Naive thymus-derived CD4-positive, alpha-beta T cell (primary cell): ENCODE results near the gene KLHL6. TPM values are rescaled to one million over a fixed set of nuclear protein-coding genes. Genes with fewer than 3 reads are reported as not detected.

ENCODE experiments used
- ATAC-seq: fragments of 150-1000 bp; cut with Tn5 transposase; 2 replicates; pipeline ENCODE4 v1.10.0; 2021; ENCODE audit warnings: mild to moderate bottlenecking, moderate library complexity
- CTCF ChIA-PET: fragments of 350-600 bp; sonication (Branson Sonifier 250); formaldehyde crosslinking; loops from one replicate; lab custom pipeline; 2021; ENCODE audit warnings: antibody characterized with exemption; lab: Charles Lee
- POLR2A ChIA-PET: fragments of 350-600 bp; sonication (Branson Sonifier 250); formaldehyde crosslinking; loops from one replicate; lab custom pipeline; 2021; ENCODE audit warnings: antibody characterized with exemption, inconsistent platforms; lab: Charles Lee
- DNase-seq, 9 donors: peaks; one replicate each; pipeline versions ENCODE4 v3.0.0 to v3.0.0-alpha.2; 2020 to 2022; ENCODE audit warnings: mixed read lengths in 1 of 9
- H3K27ac ChIP-seq: one replicate; pipeline ENCODE4 v1.7.0; 2013; ENCODE audit warnings: mild to moderate bottlenecking, low read depth, low read length, moderate library complexity
- H3K27me3 ChIP-seq, 2 donors: one replicate each; pipeline ENCODE4 v1.7.0; 2013; ENCODE audit warnings: low read length in 2 of 2, mild to moderate bottlenecking in 2 of 2, moderate library complexity in 2 of 2; ENCODE audit not compliant: control insufficient read depth in 2 of 2, insufficient read depth in 2 of 2
- H3K36me3 ChIP-seq, 3 experiments: 1 replicate in 2 of 3; 2 replicates in 1 of 3; pipeline ENCODE4 v1.7.0; 2013; ENCODE audit warnings: low read length in 3 of 3, mild to moderate bottlenecking in 3 of 3, moderate library complexity in 1 of 3; ENCODE audit not compliant: insufficient read depth in 3 of 3, control insufficient read depth in 2 of 3
- H3K4me1 ChIP-seq, 2 donors: one replicate each; pipeline ENCODE4 v1.7.0; 2013; ENCODE audit warnings: low read length in 2 of 2, mild to moderate bottlenecking in 2 of 2, moderate library complexity in 1 of 2; ENCODE audit not compliant: control insufficient read depth in 2 of 2, insufficient read depth in 2 of 2
- H3K4me3 ChIP-seq: 2 replicates; pipeline ENCODE4 v1.7.0; 2013; ENCODE audit warnings: mild to moderate bottlenecking, low read length
- H3K9me3 ChIP-seq, 3 experiments: 1 replicate in 2 of 3; 2 replicates in 1 of 3; pipeline ENCODE4 v1.7.0; 2013; ENCODE audit warnings: low read length in 3 of 3; ENCODE audit not compliant: control insufficient read depth in 2 of 3
- H3K27ac Mint-ChIP-seq, 9 donors: one replicate each; pipeline ENCODE4 v1.8.0; 2020 to 2022; ENCODE audit warnings: mixed read lengths in 9 of 9, mild to moderate bottlenecking in 8 of 9, moderate library complexity in 5 of 9, inconsistent platforms in 2 of 9
- H3K27me3 Mint-ChIP-seq, 5 donors: one replicate each; pipeline ENCODE4 v1.8.0; 2021 to 2022; ENCODE audit warnings: mixed read lengths in 5 of 5, mild to moderate bottlenecking in 1 of 5
- H3K36me3 Mint-ChIP-seq, 5 donors: one replicate each; pipeline ENCODE4 v1.8.0; 2020 to 2022; ENCODE audit warnings: mixed read lengths in 5 of 5, mild to moderate bottlenecking in 3 of 5, inconsistent platforms in 1 of 5
- H3K4me1 Mint-ChIP-seq, 7 donors: one replicate each; pipeline ENCODE4 v1.8.0; 2020 to 2022; ENCODE audit warnings: mixed read lengths in 7 of 7, mild to moderate bottlenecking in 3 of 7, inconsistent platforms in 1 of 7
- H3K4me3 Mint-ChIP-seq, 10 donors: one replicate each; pipeline ENCODE4 v1.8.0; 2020 to 2022; ENCODE audit warnings: mild to moderate bottlenecking in 10 of 10, mixed read lengths in 10 of 10, moderate library complexity in 6 of 10, inconsistent platforms in 2 of 10
- H3K9me3 Mint-ChIP-seq, 11 donors: one replicate each; pipeline ENCODE4 v1.8.0; 2020 to 2022; ENCODE audit warnings: mixed read lengths in 11 of 11, mild to moderate bottlenecking in 4 of 11, inconsistent platforms in 1 of 11, moderate library complexity in 1 of 11
- intact Hi-C, 2 donors: fragments of 100-400 bp; cut with micrococcal nuclease; formaldehyde crosslinking; loops; one replicate each; pipeline ENCODE4 v1.15.1; 2023
- polyA plus RNA-seq, 2 donors: library from polyadenylated mRNA; unstranded; fragments of 300-500 nt; fragmentation: Illumina TruSeq; gene quantifications; one replicate each; pipeline ENCODE4 v1.2.3, GENCODE V29; 2021
- total RNA-seq, 6 experiments: library from RNA in 5 of 6; stranded (reverse) in 5 of 6; gene quantifications; 1 replicate in 5 of 6; 2 replicates in 1 of 6; pipeline ENCODE4 v1.2.3 and lab custom pipeline; 2021 to 2026

Gene KLHL6
- total and polyA plus RNA-seq, 7 experiments from 2014 or later, result 25.8 to 72.9 (median 38.7) TPM

DNA sequence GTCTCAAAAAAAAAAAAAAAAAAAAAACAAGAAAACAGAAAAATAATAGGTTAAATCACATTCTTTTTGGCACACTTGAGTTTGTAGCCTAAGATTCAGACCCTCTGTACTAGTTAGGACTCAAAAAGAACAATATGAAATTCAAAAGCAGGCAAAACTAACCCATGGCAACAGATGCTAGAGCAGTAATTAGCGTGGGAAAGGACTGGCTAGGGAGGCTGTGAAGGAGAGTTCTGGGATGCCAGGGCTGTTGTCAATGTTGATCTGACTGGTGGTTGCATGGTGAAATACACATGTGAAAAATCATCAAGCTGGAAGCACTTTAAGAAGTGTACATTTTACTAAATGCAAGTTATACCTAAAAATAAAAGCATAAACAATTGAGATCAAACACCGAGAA is 35.6 kb downstream of the KLHL6 start:
- no peak overlapping the region for H3K27ac ChIP-seq
- ATAC-seq, result no peak
- Mint-ChIP-seq H3K4me1 (peaks cover 42 to 78% (median 63%) of the 10 kb centered on the region in 7 donors), H3K36me3 (peaks cover 4 to 51% (median 37%) of the 10 kb centered on the region in 5 donors), H3K9me3 (no peaks in the 10 kb centered on the region), H3K27ac (peak overlapping the region in 8 of 9 donors; percentile 7 to 86 (median 60)), H3K4me3 (peak overlapping the region in 1 of 10 donors; percentile 3), H3K27me3 (no peaks in the 10 kb centered on the region)
- no peaks in the 10 kb centered on the region for H3K27me3 ChIP-seq
- H3K4me1 ChIP-seq, result peaks cover 23 to 41% of the 10 kb centered on the region in 2 donors
- no peaks in the 10 kb centered on the region for H3K9me3 ChIP-seq
- DNase-seq, result no peak
- intact Hi-C loops, result loop anchor here in 1 of 2 donors (5.0 kb wide), 1 partner anchor 177 kb away; the partner anchor contains the start of gene YEATS2
- POLR2A ChIA-PET, result no interaction called here
- no peak overlapping the region for H3K4me3 ChIP-seq
- CTCF ChIA-PET, result no interaction called here
- H3K36me3 ChIP-seq, result peaks cover 0 to 33% (median 3%) of the 10 kb centered on the region in 3 experiments

DNA sequence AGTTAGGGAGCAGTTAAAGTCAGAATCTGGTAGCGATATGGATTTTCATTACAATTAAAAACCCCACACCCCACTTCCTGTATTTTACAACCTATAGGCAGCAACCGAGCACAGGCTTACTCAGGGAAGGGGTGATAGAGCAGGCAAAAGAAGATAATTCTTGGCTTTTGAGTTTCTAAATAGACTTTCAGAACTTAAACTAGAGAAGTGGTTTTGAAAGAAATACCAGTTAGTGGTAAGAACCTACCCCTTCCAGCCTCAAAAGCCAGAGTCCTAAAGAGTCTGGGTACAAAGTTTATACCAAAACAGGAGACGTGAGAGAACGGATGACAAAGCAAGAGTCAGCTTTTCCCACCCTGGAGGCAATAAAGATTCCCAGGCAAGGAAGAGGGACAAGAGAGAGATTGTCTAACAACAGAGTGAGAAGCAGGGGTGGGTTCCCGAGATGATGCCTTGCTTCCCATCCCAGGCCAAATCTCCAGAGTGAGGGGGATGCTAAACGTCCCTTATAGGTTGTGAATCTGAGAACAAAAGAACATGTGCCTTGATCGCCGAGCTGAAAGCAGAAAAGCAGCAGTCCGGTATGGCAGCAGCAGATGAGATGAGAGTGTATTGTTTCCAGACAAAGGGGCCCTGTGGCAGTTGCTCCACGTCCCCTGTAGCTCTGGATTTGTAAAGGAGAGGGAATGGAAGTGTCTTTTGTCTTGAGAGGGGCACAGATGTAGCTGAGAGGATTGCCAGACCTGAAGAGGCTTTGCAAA is 36.8 kb downstream of the KLHL6 start:
- peaks cover 0 to 49% (median 35%) of the 10 kb centered on the region in 5 donors for H3K36me3 Mint-ChIP-seq

DNA sequence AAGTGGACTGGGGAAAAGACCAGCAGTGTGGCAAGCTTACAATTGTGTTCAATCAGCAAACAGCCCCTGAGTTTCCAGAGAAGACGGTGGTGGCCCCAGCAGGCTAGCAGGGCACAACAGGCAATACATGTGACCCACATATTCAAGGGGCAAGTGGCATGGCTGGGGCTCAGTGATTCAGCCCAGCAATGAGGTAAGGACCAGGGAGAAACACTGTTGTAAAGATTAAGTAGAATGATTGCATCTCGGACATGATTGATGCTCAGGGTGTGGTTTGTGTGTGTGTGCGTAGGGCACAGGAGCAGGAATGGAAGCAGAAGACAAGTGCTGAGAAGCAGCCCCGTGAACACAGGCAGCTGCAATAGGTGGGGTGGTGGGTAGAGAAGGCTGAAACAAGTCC is 37.9 kb downstream of the KLHL6 start:
- Histone ChIP-seq H3K9me3 (no peaks in the 10 kb centered on the region), H3K4me3 (no peak overlapping the region), H3K4me1 (peaks cover 32 to 54% of the 10 kb centered on the region in 2 donors), H3K27ac (peak overlapping the region; percentile 35), H3K27me3 (no peaks in the 10 kb centered on the region), H3K36me3 (peaks cover 0 to 10% (median 3%) of the 10 kb centered on the region in 3 experiments)
- POLR2A ChIA-PET, result interaction anchor here (0.7 to 1.9 kb wide), 4 partner anchors 9 to 167 kb away, joined by 3 to 6 read pairs (median 4); no protein-coding TSS in a partner anchor
- intact Hi-C loops, result loop anchor here (1.0 to 5.0 kb wide), 5 partner anchors 10 to 180 kb away; partner anchors contain the start of gene YEATS2 (in 1 of the 2)
- peak overlapping the region; percentile 4 to 94 (median 81) for H3K27ac Mint-ChIP-seq
- DNase-seq (no peak), ATAC-seq (no peak)
- peaks cover 62 to 89% (median 85%) of the 10 kb centered on the region in 7 donors for H3K4me1 Mint-ChIP-seq
- H3K4me3 Mint-ChIP-seq, result peak overlapping the region; percentile 34 to 77 (median 60)
- CTCF ChIA-PET, result interaction anchor here (0.8 to 1.0 kb wide), 2 partner anchors 13 to 20 kb away, joined by 3 to 4 read pairs; no protein-coding TSS in a partner anchor
- H3K27me3 Mint-ChIP-seq, result no peaks in the 10 kb centered on the region
- H3K36me3 Mint-ChIP-seq, result peaks cover 0 to 39% (median 28%) of the 10 kb centered on the region in 5 donors
- peaks cover 0 to 2% (median 0%) of the 10 kb centered on the region in 11 donors for H3K9me3 Mint-ChIP-seq

More for the DNA sequence above, 36.8 kb downstream of the KLHL6 start:
- no peaks in the 10 kb centered on the region for H3K27me3 Mint-ChIP-seq
- peak overlapping the region in 9 of 10 donors; percentile 14 to 77 (median 41) for H3K4me3 Mint-ChIP-seq
- Histone ChIP-seq H3K4me3 (no peak overlapping the region), H3K27ac (peak overlapping the region; percentile 35), H3K36me3 (peaks cover 0 to 21% (median 3%) of the 10 kb centered on the region in 3 experiments), H3K27me3 (no peaks in the 10 kb centered on the region), H3K4me1 (peaks cover 29 to 51% of the 10 kb centered on the region in 2 donors), H3K9me3 (no peaks in the 10 kb centered on the region)
- ChIA-PET POLR2A (interaction anchor here (0.7 kb wide), 1 partner anchor 166 kb away, joined by 3 read pairs; no protein-coding TSS in a partner anchor), CTCF (interaction anchor here (1.0 to 1.1 kb wide), 2 partner anchors 21 to 42 kb away, joined by 3 to 4 read pairs; no protein-coding TSS in a partner anchor)
- peak overlapping the region; percentile 48 to 94 (median 81) for H3K27ac Mint-ChIP-seq
- ATAC-seq (no peak), DNase-seq (no peak)
- intact Hi-C loops, result loop anchor here in 1 of 2 donors (1.0 to 5.0 kb wide), 2 partner anchors 9 to 179 kb away; partner anchors contain the start of gene YEATS2
- H3K9me3 Mint-ChIP-seq, result peaks cover 0 to 2% (median 0%) of the 10 kb centered on the region in 11 donors
- H3K4me1 Mint-ChIP-seq, result peaks cover 54 to 87% (median 75%) of the 10 kb centered on the region in 7 donors

DNA sequence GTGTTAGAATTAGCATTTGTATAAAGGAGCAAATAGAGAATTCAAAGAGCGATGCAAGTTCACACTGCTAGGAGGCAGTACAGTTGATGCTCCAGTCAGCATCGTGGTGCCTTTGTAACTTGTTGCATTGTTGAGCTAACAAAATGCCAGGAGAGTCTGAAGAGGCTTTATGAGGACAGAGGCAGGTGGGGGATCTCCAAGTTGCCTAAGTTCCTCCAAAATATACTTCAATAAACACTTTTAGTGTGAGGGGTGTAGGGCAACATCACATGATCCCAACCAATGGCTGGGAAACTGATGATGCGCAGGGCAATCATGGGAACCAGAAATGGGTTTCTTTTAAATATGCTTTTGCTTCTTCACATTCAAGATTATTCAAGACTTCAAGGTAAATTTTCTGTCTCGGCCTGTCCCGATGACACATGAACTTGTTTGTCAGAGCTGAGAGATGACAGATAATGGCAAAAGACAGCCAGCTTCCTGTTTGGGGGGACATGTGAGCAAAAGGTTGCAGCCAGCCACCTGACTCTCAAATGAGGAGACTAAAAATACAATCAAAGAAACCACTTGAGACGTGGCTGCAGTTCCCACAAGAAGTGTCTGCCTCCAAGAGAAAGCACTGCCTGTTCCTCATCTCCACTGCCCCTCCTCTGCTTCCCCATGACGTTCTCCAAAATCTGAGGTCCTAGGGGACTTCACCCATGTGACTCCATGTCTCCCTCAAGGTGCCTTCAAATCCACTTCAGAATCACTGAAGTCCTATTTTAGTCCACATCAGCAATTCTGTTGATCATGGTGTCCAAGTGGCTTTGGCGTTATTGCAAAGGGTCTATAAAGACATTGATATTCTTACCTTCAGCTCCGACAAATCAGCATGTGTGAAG is 39.3 kb downstream of the KLHL6 start:
- H3K9me3 Mint-ChIP-seq, result peaks cover 0 to 2% (median 0%) of the 10 kb centered on the region in 11 donors
- H3K27ac Mint-ChIP-seq, result peak overlapping the region; percentile 77 to 94 (median 89)
- no peaks in the 10 kb centered on the region for H3K27me3 ChIP-seq
- peaks cover 0 to 37% (median 28%) of the 10 kb centered on the region in 5 donors for H3K36me3 Mint-ChIP-seq
- CTCF ChIA-PET, result interaction anchor here (0.7 kb wide), 2 partner anchors 23 to 61 kb away, joined by 3 to 5 read pairs; no protein-coding TSS in a partner anchor
- H3K27me3 Mint-ChIP-seq, result no peaks in the 10 kb centered on the region
- peak overlapping the region; percentile 8 for H3K4me3 ChIP-seq
- H3K9me3 ChIP-seq, result no peaks in the 10 kb centered on the region
- H3K36me3 ChIP-seq, result peaks cover 0 to 3% (median 2%) of the 10 kb centered on the region in 3 experiments
- DNase-seq (peak in 8 of 9 donors; percentile 34 to 90 (median 77)), ATAC-seq (peak; percentile 80)
- POLR2A ChIA-PET, result interaction anchor here (0.7 to 1.9 kb wide), 7 partner anchors 11 to 120 kb away, joined by 3 to 6 read pairs (median 4); partner anchors contain the start of gene KLHL6
- H3K4me3 Mint-ChIP-seq, result peak overlapping the region; percentile 39 to 84 (median 68)
- intact Hi-C loops, result loop anchor here (1.0 to 5.0 kb wide), 7 partner anchors 15 to 181 kb away; partner anchors contain the start of genes KLHL6 (in 2 of the 2), KLHL24 (in 1 of the 2) and YEATS2 (in 1 of the 2)
- H3K4me1 Mint-ChIP-seq, result peaks cover 60 to 95% (median 90%) of the 10 kb centered on the region in 7 donors
- peak overlapping the region; percentile 57 for H3K27ac ChIP-seq
- peaks cover 32 to 54% of the 10 kb centered on the region in 2 donors for H3K4me1 ChIP-seq

DNA sequence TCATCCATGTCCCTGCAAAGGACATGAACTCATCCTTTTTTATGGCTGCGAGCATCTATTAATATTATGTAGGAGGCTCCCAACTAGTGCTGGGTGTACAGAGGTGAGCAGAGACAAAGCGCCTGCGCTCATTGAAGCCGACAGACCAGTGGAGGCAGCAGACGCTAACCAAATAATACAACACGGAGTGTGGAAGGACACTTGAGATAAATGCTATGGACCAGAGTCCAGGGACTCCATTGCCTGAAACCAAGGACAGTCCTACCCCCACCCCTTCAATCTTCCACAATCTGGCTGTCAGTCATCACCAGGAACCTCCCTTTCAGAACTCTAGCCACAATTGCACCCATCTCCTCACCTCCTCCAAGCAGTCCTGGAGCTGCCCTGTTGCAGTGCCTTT is 41.5 kb downstream of the KLHL6 start:
- Mint-ChIP-seq H3K36me3 (peaks cover 0 to 39% (median 33%) of the 10 kb centered on the region in 5 donors), H3K4me1 (peaks cover 51 to 86% (median 78%) of the 10 kb centered on the region in 7 donors), H3K9me3 (peaks cover 0 to 2% (median 0%) of the 10 kb centered on the region in 11 donors), H3K27ac (peak overlapping the region; percentile 77 to 98 (median 92)), H3K4me3 (peak overlapping the region; percentile 22 to 78 (median 54)), H3K27me3 (no peaks in the 10 kb centered on the region)
- ChIA-PET POLR2A (interaction anchor here (0.9 to 1.1 kb wide), 2 partner anchors 121 to 122 kb away, joined by 3 to 8 read pairs; partner anchors contain the start of gene KLHL24), CTCF (no interaction called here)
- peak overlapping the region; percentile 10 for H3K27ac ChIP-seq
- H3K36me3 ChIP-seq, result no peaks in the 10 kb centered on the region
- H3K9me3 ChIP-seq, result no peaks in the 10 kb centered on the region
- H3K4me1 ChIP-seq, result peaks cover 32 to 50% of the 10 kb centered on the region in 2 donors
- no peak overlapping the region for H3K4me3 ChIP-seq
- H3K27me3 ChIP-seq, result no peaks in the 10 kb centered on the region
- intact Hi-C loops, result no loop called here
- DNase-seq (no peak), ATAC-seq (no peak)
